Smooth muscle cell (in vitro differentiated cells): Measurements from ENCODE around the gene RIC8A. TPM values are rescaled to one million over a fixed set of nuclear protein-coding genes. Genes with fewer than 3 reads are reported as not detected.

Source experiments
- DNase-seq: peaks from one replicate; lab custom pipeline; 2025; ENCODE audit not compliant: unreplicated experiment; lab: John Stamatoyannopoulos, UW
- H2AFZ ChIP-seq: fragments of 200-600 bp; sonication (generic); 2 replicates; pipeline ENCODE4 v1.6.0; 2016; ENCODE audit warnings: antibody characterized with exemption, low read depth, mild to moderate bottlenecking
- H3F3A ChIP-seq: fragments of 200-600 bp; sonication (generic); 2 replicates; pipeline ENCODE4 v1.6.0; 2017; ENCODE audit warnings: antibody characterized with exemption, low read depth
- H3K27ac ChIP-seq: fragments of 200-600 bp; sonication (generic); 2 replicates; pipeline ENCODE4 v1.5.1; 2016; ENCODE audit warnings: low read depth, mild to moderate bottlenecking
- H3K27me3 ChIP-seq: fragments of 200-600 bp; sonication (generic); 2 replicates; pipeline ENCODE4 v1.6.1; 2016; ENCODE audit warnings: low read depth, mild to moderate bottlenecking
- H3K36me3 ChIP-seq: fragments of 200-600 bp; sonication (generic); 2 replicates; pipeline ENCODE4 v1.5.1; 2016; ENCODE audit warnings: low read depth
- H3K4me1 ChIP-seq: fragments of 200-600 bp; sonication (generic); 2 replicates; pipeline ENCODE4 v1.5.1; 2016; ENCODE audit warnings: low read depth
- H3K4me2 ChIP-seq: fragments of 200-600 bp; sonication (generic); 2 replicates; pipeline ENCODE4 v1.6.0; 2016; ENCODE audit warnings: mild to moderate bottlenecking
- H3K4me3 ChIP-seq: fragments of 200-600 bp; sonication (generic); 2 replicates; pipeline ENCODE4 v1.5.1; 2016; ENCODE audit warnings: mild to moderate bottlenecking
- H3K79me2 ChIP-seq: fragments of 200-600 bp; sonication (generic); 2 replicates; pipeline ENCODE4 v1.6.0; 2016; ENCODE audit warnings: low read depth, mild to moderate bottlenecking
- H3K9ac ChIP-seq: fragments of 200-600 bp; sonication (generic); 2 replicates; pipeline ENCODE4 v1.6.0; 2016; ENCODE audit warnings: low read depth
- H3K9me3 ChIP-seq: fragments of 200-600 bp; sonication (generic); replicated peaks from 2 replicates; pipeline ENCODE4 v1.5.1; 2016; ENCODE audit warnings: low read depth
- H4K20me1 ChIP-seq: fragments of 200-600 bp; sonication (generic); 2 replicates; pipeline ENCODE4 v1.6.0; 2016; ENCODE audit warnings: low read depth
- CTCF ChIP-seq: fragments of 200-600 bp; sonication (generic); IDR thresholded peaks from 2 replicates; pipeline ENCODE4 v1.5.1; 2017; ENCODE audit warnings: borderline replicate concordance, mild to moderate bottlenecking, antibody characterized with exemption; ENCODE audit not compliant: insufficient read depth, poor library complexity, severe bottlenecking
- whole genome bisulfite sequencing: methylation state at CpG from one replicate; pipeline ENCODE4 v1.1.7; 2016; ENCODE audit warnings: low lambda C conversion rate; 5-methylcytosine and 5-hydroxymethylcytosine counted together
- polyA plus RNA-seq: library from polyadenylated mRNA; unstranded; fragments of >200 nt; fragmentation: Nextera tagmentation; extraction: Ambion mirVana; gene quantifications from 2 replicates; pipeline ENCODE4 v1.2.1, GENCODE V29; 2016
- total RNA-seq: library from RNA; depleted of rRNA; stranded (reverse); fragments of >200 nt; gene quantifications from 2 replicates; pipeline ENCODE4 v1.2.3, GENCODE V29; 2014

Gene RIC8A
- total and polyA plus RNA-seq, 2 experiments from 2014 or later = 71.2 to 120 TPM

GRCh38 chr11:256952-257737 lies 49.6 kb downstream of the RIC8A start:
- H3K27ac ChIP-seq = no peak overlapping the region
- H2AFZ ChIP-seq = no peak overlapping the region
- H3K4me3 ChIP-seq = no peak overlapping the region
- H3K79me2 ChIP-seq = no peaks in the 10 kb centered on the region
- no peak for DNase-seq
- no peak for TF ChIP-seq CTCF
- H3K9ac ChIP-seq = no peak overlapping the region
- H3F3A ChIP-seq = no peaks in the 10 kb centered on the region
- H4K20me1 ChIP-seq = no peaks in the 10 kb centered on the region
- H3K9me3 ChIP-seq = no peaks in the 10 kb centered on the region
- no peaks in the 10 kb centered on the region for H3K27me3 ChIP-seq
- no peaks in the 10 kb centered on the region for H3K36me3 ChIP-seq
- no peak overlapping the region for H3K4me2 ChIP-seq
- WGBS = 81% methylated on average over 14 of the region's 14 CpGs
- no peaks in the 10 kb centered on the region for H3K4me1 ChIP-seq

- H2AFZ ChIP-seq = no peak overlapping the region
- H3K9me3 ChIP-seq = no peaks in the 10 kb centered on the region
- no peaks in the 10 kb centered on the region for H4K20me1 ChIP-seq
- H3K9ac ChIP-seq = no peak overlapping the region
- WGBS = 87% methylated on average over 15 of the region's 15 CpGs
- DNase-seq = no peak
- no peak overlapping the region for H3K4me3 ChIP-seq
- no peak for TF ChIP-seq CTCF
- H3K27me3 ChIP-seq = no peaks in the 10 kb centered on the region
- H3F3A ChIP-seq = no peaks in the 10 kb centered on the region
- no peak overlapping the region for H3K4me2 ChIP-seq
- H3K27ac ChIP-seq = no peak overlapping the region
- H3K79me2 ChIP-seq = no peaks in the 10 kb centered on the region
- H3K4me1 ChIP-seq = no peaks in the 10 kb centered on the region
- no peaks in the 10 kb centered on the region for H3K36me3 ChIP-seq
These were observed 50.4 kb downstream of the RIC8A start for GRCh38 chr11:257766-258493.

- Histone ChIP-seq H3K4me3 (no peak overlapping the region), H2AFZ (no peak overlapping the region), H3F3A (no peaks in the 10 kb centered on the region), H3K27me3 (no peaks in the 10 kb centered on the region), H4K20me1 (no peaks in the 10 kb centered on the region), H3K27ac (no peak overlapping the region), H3K9ac (no peak overlapping the region), H3K9me3 (no peaks in the 10 kb centered on the region), H3K79me2 (no peaks in the 10 kb centered on the region), H3K4me1 (no peaks in the 10 kb centered on the region), H3K36me3 (no peaks in the 10 kb centered on the region), H3K4me2 (no peak overlapping the region)
- no peak for DNase-seq
- no peak for TF ChIP-seq CTCF
- 84% methylated on average over 10 of the region's 10 CpGs for WGBS
These were observed 51.9 kb downstream of the RIC8A start for GRCh38 chr11:259413-259812.
